Esophagus muscularis mucosa (tissue), 4 donors: ENCODE measurements around the gene SPATS2. TPM values are rescaled to one million over a fixed set of nuclear protein-coding genes. Genes with fewer than 3 reads are reported as not detected.

Source experiments
- DNase-seq: peaks from one replicate; pipeline ENCODE4 v3.0.0-alpha.2; 2017; ENCODE audit errors: extremely low spot score
- H3K27ac ChIP-seq, 4 donors: fragments of 200-600 bp; sonication (generic); replicated peaks in 1 of 4; 1 replicate in 3 of 4; 2 replicates in 1 of 4; pipeline ENCODE4 v1.5.1; 2016 to 2019; ENCODE audit warnings: mild to moderate bottlenecking in 1 of 4
- H3K27me3 ChIP-seq, 4 donors: fragments of 200-600 bp; sonication (generic); one replicate each; pipeline versions ENCODE4 v1.5.1 to v1.6.0; 2016 to 2019
- H3K36me3 ChIP-seq, 4 donors: fragments of 200-600 bp; sonication (generic); one replicate each; pipeline ENCODE4 v1.5.1; 2016 to 2019
- H3K4me1 ChIP-seq, 4 donors: fragments of 200-600 bp; sonication (generic); one replicate each; pipeline ENCODE4 v1.5.1; 2016 to 2019
- H3K4me3 ChIP-seq, 4 donors: fragments of 200-600 bp; sonication (generic); 1 replicate in 2 of 4; 2 replicates in 2 of 4; pipeline ENCODE4 v1.5.1; 2016 to 2019; ENCODE audit warnings: mild to moderate bottlenecking in 4 of 4, moderate library complexity in 1 of 4
- H3K9me3 ChIP-seq, 4 donors: fragments of 200-600 bp; sonication (generic); 1 replicate in 3 of 4; 2 replicates in 1 of 4; pipeline ENCODE4 v1.5.1; 2016 to 2019
- EP300 ChIP-seq: sonication (generic); formaldehyde crosslinking; IDR thresholded peaks from one replicate; pipeline ENCODE4 v1.6.1; 2017; ENCODE audit warnings: antibody characterized with exemption
- POLR2A ChIP-seq: fragments of 450-650 bp; IDR thresholded peaks from one replicate; pipeline ENCODE4 v1.6.1; 2017; ENCODE audit warnings: antibody characterized with exemption, moderate library complexity, mild to moderate bottlenecking, low read depth
- POLR2AphosphoS5 ChIP-seq, 2 donors: sonication (generic); formaldehyde crosslinking; IDR thresholded peaks; one replicate each; pipeline ENCODE4 v1.6.1; 2017; ENCODE audit warnings: antibody characterized with exemption in 2 of 2
- WGBS: methylation state at CpG from one replicate; pipeline ENCODE4 v1.1.5; 2018; 5-methylcytosine and 5-hydroxymethylcytosine counted together
- intact Hi-C: fragments of 100-400 bp; cut with DNase I; formaldehyde crosslinking; loops from one replicate; pipeline ENCODE4 v1.15.1; 2023
- total RNA-seq, 4 donors: library from RNA; depleted of rRNA; stranded (reverse); fragments of >200 nt; gene quantifications; one replicate each; pipeline versions ENCODE4 v1.1.0 to v1.2.1, GENCODE V29; 2016
- TF ChIP-seq, protein P1 (sequence below), 3 experiments: fragments of 200-600 bp in 2 of 3; fragments of 450-650 bp in 1 of 3; sonication (generic) in 2 of 3; IDR thresholded peaks; one replicate each; pipeline ENCODE4 v1.5.1; 2017 to 2019; ENCODE audit warnings: antibody characterized with exemption in 3 of 3, mild to moderate bottlenecking in 2 of 3, moderate library complexity in 1 of 3

SPATS2 gene
- total RNA-seq, 4 donors from 2014 or later, result 9.5 to 16.6 (median 11.5) TPM

DNA sequence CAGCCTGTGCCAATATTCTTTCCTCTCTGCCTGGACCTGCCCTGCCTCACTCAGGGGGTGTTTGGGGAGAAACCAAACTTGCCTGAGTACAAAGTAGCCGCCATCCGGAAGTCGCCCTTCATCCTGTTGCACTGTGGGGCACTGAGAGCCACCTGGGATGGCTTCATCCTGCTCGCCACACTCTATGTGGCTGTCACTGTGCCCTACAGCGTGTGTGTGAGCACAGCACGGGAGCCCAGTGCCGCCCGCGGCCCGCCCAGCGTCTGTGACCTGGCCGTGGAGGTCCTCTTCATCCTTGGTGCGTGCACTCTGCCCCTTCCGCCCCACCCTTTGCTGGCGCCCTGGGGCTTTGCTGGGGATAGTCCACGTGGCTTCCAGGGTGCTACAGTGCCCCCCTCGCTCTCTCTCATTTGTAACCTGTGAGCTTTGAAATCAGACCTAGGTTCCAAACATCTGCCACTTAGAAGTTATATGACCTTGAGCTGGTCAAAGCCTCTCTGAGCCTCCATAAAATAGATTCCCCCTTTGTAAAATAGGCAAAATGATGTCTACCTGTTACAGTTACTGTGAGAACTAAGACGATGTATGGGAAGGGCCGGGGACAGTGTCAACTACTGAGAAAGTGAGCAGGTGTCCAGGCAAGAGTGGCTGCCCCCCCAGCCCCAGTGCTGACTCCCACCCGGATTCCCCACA, 176.1 kb downstream of the SPATS2 start:
- Histone ChIP-seq H3K4me1 (peaks cover 5 to 19% (median 12%) of the 10 kb centered on the region in 4 donors), H3K9me3 (no peaks in the 10 kb centered on the region), H3K36me3 (no peaks in the 10 kb centered on the region), H3K27ac (no peak overlapping the region), H3K27me3 (peaks cover 4 to 71% (median 17%) of the 10 kb centered on the region in 4 donors), H3K4me3 (no peak overlapping the region)
- intact Hi-C loops, result no loop called here
- WGBS, result 76% methylated on average over 16 of the region's 20 CpGs
- no peak for DNase-seq
- TF ChIP-seq EP300 (no peak), POLR2A (no peak), POLR2AphosphoS5 (IDR thresholded peaks at IDR 0.05) (no peak)
- TF ChIP-seq, protein P1, sequence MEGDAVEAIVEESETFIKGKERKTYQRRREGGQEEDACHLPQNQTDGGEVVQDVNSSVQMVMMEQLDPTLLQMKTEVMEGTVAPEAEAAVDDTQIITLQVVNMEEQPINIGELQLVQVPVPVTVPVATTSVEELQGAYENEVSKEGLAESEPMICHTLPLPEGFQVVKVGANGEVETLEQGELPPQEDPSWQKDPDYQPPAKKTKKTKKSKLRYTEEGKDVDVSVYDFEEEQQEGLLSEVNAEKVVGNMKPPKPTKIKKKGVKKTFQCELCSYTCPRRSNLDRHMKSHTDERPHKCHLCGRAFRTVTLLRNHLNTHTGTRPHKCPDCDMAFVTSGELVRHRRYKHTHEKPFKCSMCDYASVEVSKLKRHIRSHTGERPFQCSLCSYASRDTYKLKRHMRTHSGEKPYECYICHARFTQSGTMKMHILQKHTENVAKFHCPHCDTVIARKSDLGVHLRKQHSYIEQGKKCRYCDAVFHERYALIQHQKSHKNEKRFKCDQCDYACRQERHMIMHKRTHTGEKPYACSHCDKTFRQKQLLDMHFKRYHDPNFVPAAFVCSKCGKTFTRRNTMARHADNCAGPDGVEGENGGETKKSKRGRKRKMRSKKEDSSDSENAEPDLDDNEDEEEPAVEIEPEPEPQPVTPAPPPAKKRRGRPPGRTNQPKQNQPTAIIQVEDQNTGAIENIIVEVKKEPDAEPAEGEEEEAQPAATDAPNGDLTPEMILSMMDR (IDR thresholded peaks at IDR 0.05), result no peak

DNA sequence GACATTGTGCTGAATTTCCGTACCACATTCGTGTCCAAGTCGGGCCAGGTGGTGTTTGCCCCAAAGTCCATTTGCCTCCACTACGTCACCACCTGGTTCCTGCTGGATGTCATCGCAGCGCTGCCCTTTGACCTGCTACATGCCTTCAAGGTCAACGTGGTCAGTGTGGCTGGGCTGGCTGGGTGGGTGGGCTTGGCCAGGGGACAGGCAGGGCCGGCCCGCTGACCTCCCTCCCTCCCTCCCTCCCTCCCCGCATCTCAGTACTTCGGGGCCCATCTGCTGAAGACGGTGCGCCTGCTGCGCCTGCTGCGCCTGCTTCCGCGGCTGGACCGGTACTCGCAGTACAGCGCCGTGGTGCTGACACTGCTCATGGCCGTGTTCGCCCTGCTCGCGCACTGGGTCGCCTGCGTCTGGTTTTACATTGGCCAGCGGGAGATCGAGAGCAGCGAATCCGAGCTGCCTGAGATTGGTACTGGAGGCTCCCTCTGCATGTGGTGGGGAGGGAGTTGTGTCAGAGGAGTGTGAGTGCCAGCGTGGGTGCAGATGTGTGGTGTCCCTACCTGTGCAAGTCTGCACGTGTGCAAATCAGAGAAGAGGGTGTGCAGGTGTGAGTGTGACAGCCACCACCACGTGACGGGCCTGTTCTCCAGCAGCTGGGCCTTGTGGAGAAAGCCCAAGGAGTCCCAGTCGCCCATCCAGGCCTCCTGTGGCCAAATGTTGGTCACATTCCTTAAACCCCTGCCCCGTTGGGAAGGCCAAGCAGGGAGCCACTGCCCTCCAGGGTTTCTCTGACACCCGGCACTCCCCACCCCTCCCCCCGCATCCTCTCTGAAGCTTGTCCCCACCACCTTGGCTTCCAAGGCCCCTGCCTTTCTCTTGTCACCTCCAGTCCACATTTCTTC, 176.9 kb downstream of the SPATS2 start:
- no peaks in the 10 kb centered on the region for H3K36me3 ChIP-seq
- no peaks in the 10 kb centered on the region for H3K9me3 ChIP-seq
- intact Hi-C loops, result no loop called here
- 52% methylated on average over 20 of the region's 39 CpGs for WGBS
- peaks cover 0 to 71% (median 14%) of the 10 kb centered on the region in 4 donors for H3K27me3 ChIP-seq
- H3K4me3 ChIP-seq, result no peak overlapping the region
- TF ChIP-seq, protein P1 (IDR thresholded peaks at IDR 0.05), result no peak
- TF ChIP-seq POLR2A (no peak), POLR2AphosphoS5 (IDR thresholded peaks at IDR 0.05) (no peak), EP300 (no peak)
- peaks cover 9 to 19% (median 14%) of the 10 kb centered on the region in 4 donors for H3K4me1 ChIP-seq
- no peak for DNase-seq
- no peak overlapping the region for H3K27ac ChIP-seq

DNA sequence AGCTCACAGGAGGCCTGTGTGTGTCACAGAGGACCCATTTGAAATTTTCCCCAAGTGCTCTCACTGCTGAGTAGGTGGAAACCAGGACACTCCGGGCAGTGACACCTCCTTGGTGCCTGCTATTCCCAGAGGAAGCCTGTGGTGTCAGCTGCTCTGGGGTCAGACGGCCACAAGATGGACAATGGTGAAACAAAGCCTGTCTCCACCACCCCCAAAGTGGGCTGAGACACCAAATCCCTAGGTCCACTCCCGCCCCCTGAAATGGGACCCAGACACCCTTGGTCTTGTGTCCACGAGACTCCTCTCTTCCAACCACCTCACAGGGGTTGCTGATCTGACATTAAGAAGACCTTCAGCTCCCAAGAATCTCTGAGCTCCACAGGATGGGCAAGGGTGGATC, 178.6 kb downstream of the SPATS2 start:
- intact Hi-C loops, result no loop called here
- DNase-seq, result no peak

DNA sequence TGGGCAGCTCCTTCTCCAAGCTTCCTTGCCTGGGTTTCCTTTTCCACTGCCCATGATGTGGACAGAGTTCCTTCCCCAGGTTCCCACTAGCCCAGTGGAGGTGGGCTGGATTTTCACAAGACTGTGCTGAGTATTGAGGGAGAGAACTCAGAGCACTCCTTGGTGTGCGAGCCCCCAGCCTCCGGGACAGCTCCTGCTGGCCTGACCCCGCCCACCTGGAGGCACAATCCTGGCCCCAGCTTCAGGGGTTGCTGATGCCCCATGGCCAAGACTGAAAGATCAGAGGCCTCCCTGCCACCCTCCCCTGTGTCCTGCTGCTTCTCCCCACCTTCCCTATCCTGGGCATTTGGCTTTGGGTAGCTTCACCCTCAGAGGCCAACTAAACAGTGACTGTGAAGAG, 179.2 kb downstream of the SPATS2 start:
- Histone ChIP-seq H3K9me3 (no peaks in the 10 kb centered on the region), H3K4me1 (peaks cover 12 to 18% (median 14%) of the 10 kb centered on the region in 4 donors), H3K27me3 (peaks cover 0 to 69% (median 5%) of the 10 kb centered on the region in 4 donors), H3K4me3 (no peak overlapping the region), H3K27ac (no peak overlapping the region), H3K36me3 (no peaks in the 10 kb centered on the region)
- no peak for DNase-seq
- WGBS, result 80% methylated on average over 3 of the region's 3 CpGs
- TF ChIP-seq, protein P1 (IDR thresholded peaks at IDR 0.05), result no peak
- TF ChIP-seq POLR2A (no peak), POLR2AphosphoS5 (IDR thresholded peaks at IDR 0.05) (no peak), EP300 (no peak)
- intact Hi-C loops, result no loop called here

More for the DNA sequence above, 178.6 kb downstream of the SPATS2 start:
- Histone ChIP-seq H3K36me3 (no peaks in the 10 kb centered on the region), H3K9me3 (no peaks in the 10 kb centered on the region), H3K27ac (no peak overlapping the region), H3K4me1 (peaks cover 12 to 18% (median 14%) of the 10 kb centered on the region in 4 donors), H3K27me3 (peaks cover 0 to 69% (median 5%) of the 10 kb centered on the region in 4 donors), H3K4me3 (no peak overlapping the region)
- TF ChIP-seq EP300 (no peak), POLR2A (no peak), POLR2AphosphoS5 (IDR thresholded peaks at IDR 0.05) (no peak)
- TF ChIP-seq, protein P1 (IDR thresholded peaks at IDR 0.05), result no peak
- WGBS, result 90% methylated on average over 4 of the region's 4 CpGs
